GM10248 (cell line): Measurements from ENCODE around the gene CC2D1A.

Source experiments
- CTCF ChIA-PET: fragments of 300-600 bp; sonication (Branson Sonifier 250); formaldehyde crosslinking; extraction: SDS; loops from one replicate; lab custom pipeline; 2021; ENCODE audit warnings: antibody characterized with exemption; lab: Yijun Ruan, JAX
- POLR2A ChIA-PET: fragments of 350-650 bp; sonication (Branson Sonifier 250); formaldehyde crosslinking; extraction: SDS; loops from one replicate; lab custom pipeline; 2020; ENCODE audit warnings: antibody characterized with exemption; lab: Yijun Ruan, JAX
- DNase-seq: peaks from one replicate; pipeline ENCODE4 v3.0.0; 2012; ENCODE audit errors: extremely low spot score
- CTCF ChIP-seq: IDR thresholded peaks from 2 replicates; pipeline ENCODE4 v1.5.1; 2012; ENCODE audit warnings: mild to moderate bottlenecking, low read depth; ENCODE audit errors: extremely low read depth, missing control alignments, control extremely low read depth

The CC2D1A gene

GRCh38 chr19:13908674-13909073 is 2.7 kb downstream of the CC2D1A start:
- DNase-seq = no peak
- no peak for TF ChIP-seq CTCF
- ChIA-PET CTCF (no interaction called here), POLR2A (no interaction called here)

GRCh38 chr19:13909430-13909829 is 3.4 kb downstream of the CC2D1A start:
- CTCF ChIA-PET = interaction anchor here (1.3 to 2.3 kb wide), 2 partner anchors 29 to 150 kb away, joined by 5 to 10 read pairs; no protein-coding TSS in a partner anchor
- TF ChIP-seq CTCF = no peak

GRCh38 chr19:13913352-13913751 is 7.4 kb downstream of the CC2D1A start:
- ChIA-PET POLR2A (no interaction called here), CTCF (interaction anchor here (2.5 kb wide), 1 partner anchor 28 kb away, joined by 6 read pairs; no protein-coding TSS in a partner anchor)
- TF ChIP-seq CTCF = no peak
- no peak for DNase-seq

More at GRCh38 chr19:13909430-13909829, 3.4 kb downstream of the CC2D1A start:
- no peak for DNase-seq
- POLR2A ChIA-PET = no interaction called here

- TF ChIP-seq CTCF = no peak
- ChIA-PET POLR2A (no interaction called here), CTCF (interaction anchor here (2.5 kb wide), 1 partner anchor 30 kb away, joined by 6 read pairs; no protein-coding TSS in a partner anchor)
- DNase-seq = no peak
Observed at GRCh38 chr19:13914777-13915176, 8.8 kb downstream of the CC2D1A start.

GRCh38 chr19:13917888-13918406 is 11.9 kb downstream of the CC2D1A start:
- ChIA-PET CTCF (interaction anchor here (1.0 kb wide), 1 partner anchor 37 kb away, joined by 3 read pairs; no protein-coding TSS in a partner anchor), POLR2A (no interaction called here)
- TF ChIP-seq CTCF = no peak
- no peak for DNase-seq

- TF ChIP-seq CTCF = no peak
- POLR2A ChIA-PET = interaction anchor here (0.6 kb wide), 1 partner anchor 102 kb away, joined by 3 read pairs; no protein-coding TSS in a partner anchor
- CTCF ChIA-PET = interaction anchor here (1.0 kb wide), 1 partner anchor 38 kb away, joined by 3 read pairs; no protein-coding TSS in a partner anchor
- DNase-seq = no peak
Observed at GRCh38 chr19:13918726-13919411, 12.9 kb downstream of the CC2D1A start.
